HG03565 (cell line): Measurements from ENCODE around the gene JPH3.
A peak's percentile ranks its signal among the peaks of the same experiment; 100 is the strongest.

Source experiments
- ATAC-seq: cut with Tn5 transposase; IDR thresholded peaks from one replicate; pipeline ENCODE4 v1.9.1; 2021; ENCODE audit warnings: mild to moderate bottlenecking, moderate library complexity; ENCODE audit not compliant: unreplicated experiment

JPH3 gene

DNA sequence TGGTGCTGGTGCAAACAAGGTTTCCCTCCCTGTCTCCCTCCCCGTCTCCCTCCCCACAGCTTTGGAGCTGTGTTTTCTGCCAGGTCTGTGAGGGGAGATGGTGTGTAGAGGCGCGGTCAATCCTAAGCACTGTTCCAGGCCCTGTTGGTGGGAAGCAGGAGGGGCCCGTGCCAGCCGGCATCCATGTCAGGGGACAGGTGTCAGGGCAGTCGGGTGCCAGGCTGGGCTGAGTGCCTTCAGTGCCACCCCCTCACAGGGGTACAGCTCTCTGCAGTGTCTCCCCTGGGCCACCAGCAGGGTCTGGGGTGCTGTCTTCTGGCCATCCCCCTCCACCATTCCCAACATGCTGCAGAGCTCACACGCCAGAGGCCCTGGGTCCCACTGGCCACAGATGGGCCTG is 89.9 kb downstream of the JPH3 start:
- ATAC-seq, result no peak

DNA sequence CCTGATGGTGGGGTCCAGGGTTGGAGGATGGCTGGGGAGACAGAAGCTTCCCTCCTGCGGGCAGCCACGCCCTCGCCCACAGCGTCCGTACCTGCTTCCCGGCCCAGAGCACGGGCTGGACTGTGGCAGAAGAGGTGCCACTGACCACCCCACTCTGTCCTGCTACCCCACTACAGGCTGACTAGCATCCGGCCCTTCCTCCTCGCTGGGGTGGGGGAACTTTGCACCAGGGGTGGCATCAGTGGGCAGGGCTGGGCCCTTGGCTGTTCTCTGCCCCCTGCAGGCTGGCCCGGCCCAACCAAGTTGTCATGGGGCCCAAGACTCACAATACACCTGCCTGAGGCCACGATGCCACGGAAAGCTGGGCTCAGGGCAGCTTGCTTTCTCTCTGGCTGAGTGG is 90.4 kb downstream of the JPH3 start:
- no peak for ATAC-seq

DNA sequence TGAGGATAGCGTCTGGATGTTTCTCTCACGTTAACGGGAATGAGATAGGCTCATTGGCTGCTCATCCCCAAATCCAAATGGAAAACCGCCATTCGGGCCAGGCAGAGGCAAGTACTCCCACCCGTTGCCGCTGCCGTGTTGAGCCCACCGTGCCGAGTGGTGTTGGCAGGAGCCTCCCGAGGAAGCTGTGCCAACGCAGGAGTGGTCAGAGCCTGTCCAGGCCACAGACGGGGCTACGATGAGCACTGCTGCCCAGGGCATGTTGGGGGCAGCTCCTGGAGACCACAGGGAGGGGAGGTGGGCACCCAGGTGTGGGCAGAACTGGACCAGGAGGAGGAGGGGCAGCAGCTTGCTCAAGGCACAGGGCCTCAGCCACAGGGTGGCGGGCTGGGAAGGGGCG is 91.5 kb downstream of the JPH3 start:
- ATAC-seq, result no peak

DNA sequence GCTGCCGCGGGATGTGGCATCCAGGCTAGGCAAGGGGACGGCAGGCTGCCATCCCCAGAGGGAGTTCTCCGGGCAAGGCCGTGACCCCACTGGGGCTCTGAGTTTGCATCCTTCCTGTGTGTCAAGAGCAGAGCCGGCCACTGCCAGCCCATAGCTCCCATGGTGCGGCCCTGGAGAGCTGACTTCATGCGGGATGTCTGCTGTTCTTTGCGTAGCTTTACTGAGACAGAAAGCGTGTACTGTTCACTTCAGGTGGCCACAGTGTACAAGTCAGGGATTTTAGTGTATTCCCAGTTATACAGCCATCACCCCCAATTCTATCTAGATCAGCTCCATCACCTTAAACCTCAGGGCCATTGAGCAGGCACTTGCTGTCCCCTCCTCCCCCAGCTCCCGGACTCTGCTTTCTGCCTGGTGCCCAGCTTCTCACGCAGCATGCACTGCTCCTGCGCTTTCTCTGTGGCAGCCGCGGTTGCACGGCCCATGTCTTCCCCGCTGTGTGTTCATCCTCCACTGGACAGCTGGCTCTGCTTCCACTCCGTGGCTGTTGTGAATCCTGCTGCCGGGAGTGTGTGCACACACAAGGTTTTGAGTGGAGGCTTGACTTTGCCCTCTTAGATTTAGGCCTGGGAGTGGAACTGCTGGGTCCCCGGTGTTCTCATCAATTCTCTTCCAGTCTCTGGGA is 92.3 kb downstream of the JPH3 start:
- ATAC-seq, result no peak

DNA sequence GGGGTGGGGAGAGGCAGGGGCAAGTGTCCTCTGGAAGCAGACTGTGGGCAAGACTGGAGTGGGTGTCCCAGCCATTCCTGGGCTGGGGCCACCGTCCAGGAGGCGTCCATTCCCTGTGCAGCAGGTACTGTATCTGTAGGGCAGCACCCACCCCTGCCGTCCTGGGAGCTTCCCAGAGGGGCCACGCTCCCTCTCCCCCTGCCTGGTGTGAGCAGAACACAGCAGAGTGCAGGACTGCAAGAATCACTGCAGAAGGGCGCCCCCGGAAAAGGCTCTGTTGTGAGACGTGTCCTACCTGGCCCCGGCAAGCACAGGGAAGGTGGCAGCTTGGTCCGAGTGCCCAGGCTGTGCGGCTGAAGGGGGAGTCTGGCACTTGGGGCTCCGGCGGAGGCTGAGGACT is 93.2 kb downstream of the JPH3 start:
- no peak for ATAC-seq

DNA sequence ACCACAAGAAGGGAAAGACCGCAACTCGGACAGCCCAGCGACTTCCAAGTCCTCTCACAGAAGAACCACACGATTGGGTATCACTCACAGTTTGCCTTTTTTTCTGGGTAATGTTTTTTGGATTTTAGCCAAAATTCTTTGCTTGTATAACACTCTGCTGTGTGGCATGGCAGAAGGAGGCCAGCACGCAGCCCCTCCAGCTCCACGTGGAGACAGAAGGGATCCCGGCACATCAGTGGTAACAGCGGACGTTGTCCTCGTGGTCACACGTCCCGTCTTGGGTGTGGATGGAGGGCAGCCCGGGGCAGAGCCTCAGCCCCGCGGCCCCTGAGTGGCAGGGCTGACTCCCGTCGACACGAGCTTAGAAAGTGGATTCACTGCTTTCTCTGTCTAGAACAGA is 94.4 kb downstream of the JPH3 start:
- no peak for ATAC-seq

DNA sequence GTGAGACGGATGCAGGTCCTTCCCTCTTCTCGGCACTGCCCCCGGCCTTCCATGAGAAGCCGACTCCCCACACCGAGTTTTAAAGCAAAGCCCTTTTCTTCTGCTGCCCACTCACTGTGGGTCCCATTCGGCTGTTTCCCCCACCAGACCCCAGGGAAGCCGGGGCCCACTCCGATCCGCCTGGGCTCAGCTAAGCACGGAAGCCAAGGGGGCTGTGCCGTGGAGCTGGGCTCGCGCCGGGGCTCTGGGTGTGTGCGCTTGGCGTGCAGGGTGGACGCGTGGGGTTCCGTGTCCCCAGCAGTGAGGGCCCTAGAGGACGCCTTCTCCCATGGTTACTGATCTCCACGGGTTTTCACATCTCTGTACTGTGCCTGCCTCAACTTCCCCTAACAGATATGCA is 94.9 kb downstream of the JPH3 start:
- ATAC-seq, result no peak

DNA sequence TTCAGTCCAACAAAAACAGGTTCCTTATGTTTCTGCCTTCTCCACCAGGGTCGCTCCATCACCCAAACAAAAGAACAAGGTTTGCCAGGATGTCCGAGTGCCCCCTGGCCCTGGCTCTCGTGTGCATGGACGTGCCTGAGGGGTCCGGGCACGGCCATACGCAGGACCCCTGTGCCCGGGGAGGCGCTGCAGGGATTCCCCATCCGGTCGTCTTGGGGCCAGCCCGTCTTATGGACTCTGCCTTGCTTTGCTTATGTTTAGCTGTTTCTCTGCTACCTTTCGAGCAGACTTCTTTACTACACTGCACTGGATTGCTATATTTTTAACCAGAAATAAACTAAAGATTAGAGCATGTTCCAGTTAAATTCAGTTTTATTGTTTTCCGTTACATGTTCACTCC is 95.5 kb downstream of the JPH3 start:
- ATAC-seq, result no peak

DNA sequence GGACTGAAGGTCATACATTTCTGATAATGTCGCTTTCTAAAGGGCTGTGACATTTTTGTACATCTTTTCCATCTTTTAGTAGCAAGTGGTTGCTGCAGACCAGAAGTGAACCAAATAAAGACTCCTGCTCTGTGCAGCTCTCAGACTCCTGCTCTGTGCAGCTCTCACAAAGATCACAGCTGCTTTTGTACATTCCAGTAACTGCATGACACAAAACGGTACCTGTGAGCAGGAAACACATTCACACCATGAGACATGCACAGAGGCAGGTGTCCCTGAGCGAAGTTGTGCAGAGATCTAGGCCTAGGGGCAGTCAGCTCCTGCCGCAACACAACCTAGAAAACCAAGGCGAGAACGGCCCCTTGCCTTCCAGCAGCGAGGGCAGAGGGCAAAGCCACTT is 95.9 kb downstream of the JPH3 start:
- ATAC-seq, result no peak

DNA sequence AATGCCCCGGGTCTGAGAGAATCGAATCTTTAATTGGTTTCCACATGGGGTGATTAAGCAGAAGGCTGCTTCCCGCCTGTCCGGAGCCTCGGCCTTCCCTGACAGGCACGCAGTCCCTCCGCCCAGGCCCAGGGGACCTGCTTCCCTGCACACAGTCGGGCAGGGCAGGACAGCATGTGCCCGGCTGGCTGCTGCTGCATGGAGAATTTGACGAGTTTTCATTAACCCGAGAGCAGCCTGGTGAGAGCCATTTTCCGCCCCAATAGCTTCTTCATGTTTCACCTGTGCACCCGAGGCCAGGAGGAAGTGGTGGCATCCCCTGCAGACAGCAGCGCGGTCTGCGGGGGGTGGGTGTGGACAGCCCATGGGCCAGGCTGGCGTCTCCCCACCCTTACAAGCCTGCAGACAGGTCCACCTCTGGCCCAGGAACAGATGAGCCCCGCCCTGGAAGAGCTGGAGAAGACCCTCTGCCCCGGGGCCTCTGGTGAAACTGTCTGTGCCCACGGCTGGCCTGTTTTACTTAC is 96.4 kb downstream of the JPH3 start:
- no peak for ATAC-seq

DNA sequence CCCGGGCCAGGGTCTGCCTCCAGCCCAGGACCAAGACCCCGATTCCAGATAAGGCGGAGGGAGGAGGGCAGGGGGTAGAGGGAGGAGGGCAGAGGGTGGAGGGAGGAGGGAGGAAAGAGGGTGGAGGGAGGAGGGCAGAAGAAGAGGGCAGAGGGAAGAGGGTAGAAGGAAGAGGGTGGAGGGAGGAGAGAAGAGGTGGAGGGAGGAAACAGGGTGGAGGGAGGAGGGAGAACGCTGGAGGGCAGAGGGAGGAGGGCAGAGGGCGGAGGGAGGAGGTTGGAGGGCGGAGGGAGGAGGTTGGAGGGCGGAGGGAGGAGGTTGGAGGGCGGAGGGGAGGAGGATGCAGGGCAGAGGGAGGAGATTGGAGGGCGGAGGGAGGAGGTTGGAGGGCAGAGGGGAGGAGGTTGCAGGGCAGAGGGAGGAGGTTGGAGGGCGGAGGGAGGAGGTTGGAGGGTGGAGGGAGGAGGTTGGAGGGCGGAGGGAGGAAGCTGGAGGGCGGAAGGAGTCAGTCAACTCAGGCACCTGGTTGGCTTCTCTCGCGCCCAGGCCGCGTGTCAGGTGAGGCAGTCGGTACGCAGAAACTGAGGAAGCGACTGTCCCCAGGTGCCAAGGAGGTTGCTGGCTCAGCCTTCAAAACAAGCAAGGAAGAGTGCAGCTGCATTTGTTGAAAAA is 98.2 kb downstream of the JPH3 start:
- no peak for ATAC-seq

DNA sequence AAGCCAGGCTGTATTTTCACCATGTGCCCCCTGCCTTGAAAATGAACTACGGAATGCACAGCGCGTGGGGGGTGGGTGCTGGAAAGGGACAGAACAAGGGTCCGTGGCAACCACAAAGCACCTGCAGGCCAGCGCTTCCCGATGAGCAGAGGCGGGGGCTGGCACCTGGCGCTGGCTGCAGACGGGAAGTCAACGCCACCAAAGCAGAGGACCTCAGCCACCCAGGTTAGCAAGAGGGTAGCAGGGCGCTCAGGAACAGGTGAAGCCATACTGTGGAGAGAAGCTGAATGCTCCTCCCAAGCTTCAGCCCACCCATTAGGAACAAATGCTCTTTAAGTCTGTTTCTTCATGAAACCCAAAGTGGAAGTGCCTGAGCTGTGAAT is 98.8 kb downstream of the JPH3 start:
- no peak for ATAC-seq

DNA sequence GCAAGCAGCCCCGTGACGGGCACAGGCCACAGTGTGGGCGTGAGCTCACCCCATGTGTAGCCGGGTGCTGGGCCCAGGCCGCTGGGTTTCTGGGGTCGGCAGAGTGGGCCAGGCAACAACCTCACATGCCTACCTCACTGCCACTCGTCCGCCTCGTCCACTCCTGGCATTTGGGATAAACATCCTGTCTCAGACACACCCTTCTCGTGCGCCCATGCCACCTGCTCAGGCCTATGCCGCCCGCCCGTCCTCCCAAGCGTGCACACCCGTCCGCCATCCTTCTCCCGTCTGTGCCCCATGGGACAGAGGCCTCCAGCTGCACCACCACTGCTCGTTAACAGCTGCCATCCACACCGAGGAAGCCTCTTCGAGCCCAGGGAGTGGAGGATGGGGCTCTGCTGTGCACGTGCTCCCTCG is 99.2 kb downstream of the JPH3 start:
- ATAC-seq, result no peak

DNA sequence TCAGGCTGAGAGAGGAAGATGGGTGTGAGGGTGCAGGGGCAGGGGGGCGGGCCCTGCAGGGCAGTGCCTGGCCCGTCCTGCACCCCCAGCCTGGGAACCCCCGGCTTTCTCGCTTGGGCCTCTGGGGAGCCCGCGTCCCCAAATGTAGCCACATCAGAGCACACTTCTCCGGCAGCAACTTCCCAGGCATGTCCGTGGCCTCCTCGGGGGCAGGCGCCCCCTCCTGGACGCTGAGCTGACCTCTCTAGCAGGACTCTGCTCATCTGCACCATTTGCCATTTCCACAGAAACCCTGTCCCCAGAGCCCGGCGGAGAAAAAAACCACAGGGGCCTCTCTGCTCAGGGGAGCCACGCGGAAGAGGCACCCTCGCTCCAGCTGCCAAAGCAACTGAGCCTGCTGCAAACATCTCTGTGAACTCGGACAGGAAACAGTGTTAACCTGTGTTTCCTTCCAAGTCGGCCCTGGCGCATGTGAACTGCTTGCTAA is 100.1 kb downstream of the JPH3 start:
- peak; percentile 49 for ATAC-seq

DNA sequence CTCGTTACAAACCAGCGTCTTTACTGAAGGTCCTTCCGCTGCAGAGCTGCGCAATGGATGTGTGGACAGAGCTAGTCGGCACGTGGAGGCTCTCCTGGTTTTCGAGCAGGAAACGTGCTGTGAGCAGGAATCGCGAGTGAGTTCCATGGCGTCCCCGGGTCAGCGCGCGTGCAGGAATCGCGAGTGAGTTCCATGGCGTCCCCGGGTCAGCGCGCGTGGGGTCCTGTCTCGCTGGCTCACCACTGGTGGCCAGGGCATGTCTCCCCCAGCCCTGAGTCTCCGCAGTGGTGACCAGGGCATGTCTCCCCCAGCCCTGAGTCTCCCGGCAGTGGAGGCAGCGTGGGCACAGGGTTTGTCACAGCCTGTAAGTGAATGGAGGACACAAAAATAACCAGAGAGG is 100.8 kb downstream of the JPH3 start:
- ATAC-seq, result no peak

DNA sequence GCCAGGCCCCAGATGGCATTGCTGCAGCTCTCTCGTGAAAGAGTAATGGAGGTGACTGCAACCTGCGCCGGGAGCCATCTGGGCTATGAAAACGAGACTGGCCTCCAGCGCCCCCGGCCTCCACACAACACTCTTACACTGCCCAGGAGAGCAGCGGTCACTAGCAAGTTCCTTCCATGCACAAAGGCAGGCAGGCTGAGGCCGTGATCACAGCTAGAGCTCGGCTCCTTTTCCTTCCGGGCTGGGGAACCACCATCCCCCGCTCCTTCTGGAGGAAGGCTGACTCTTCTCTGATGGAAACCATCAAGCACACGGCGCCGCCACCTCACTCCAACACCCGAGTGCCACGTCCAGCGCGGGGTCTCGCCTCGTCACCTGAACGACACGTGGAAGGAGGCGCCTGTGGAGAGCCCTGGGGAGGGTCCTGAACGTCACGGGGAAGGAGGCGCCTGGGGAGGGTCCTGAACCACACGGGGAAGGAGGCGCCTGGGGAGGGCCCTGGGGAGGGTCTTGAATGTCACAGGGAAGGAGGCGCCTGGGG is 101.6 kb downstream of the JPH3 start:
- no peak for ATAC-seq

DNA sequence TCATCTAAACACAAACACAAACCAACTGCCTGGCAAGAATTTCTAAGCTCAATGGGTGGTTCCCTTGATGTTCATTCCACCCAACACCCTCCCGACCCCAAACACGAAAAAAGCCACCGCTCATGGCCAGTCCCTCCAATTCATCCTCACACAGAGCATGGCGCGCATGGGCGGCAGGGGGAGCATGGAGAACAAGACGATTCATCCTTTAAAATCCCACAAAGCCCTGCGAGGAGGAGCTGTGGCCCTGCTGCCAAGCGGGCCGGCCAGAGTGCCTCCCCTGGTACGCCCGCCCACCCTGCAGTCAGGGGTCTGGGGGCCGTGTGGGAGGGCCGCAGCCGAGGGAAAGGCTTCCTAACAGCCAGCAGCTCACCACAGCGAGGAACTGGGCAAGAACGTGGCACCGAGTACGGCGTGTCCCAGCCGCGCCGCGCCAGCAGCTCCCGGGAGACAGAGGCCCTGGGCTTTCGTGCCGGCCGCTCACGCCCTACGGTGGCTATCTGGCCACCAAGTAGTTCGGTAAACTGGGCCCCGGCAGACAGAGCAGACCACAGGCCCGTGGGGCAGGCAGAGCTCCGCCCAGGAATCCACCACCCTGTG is 102.5 kb downstream of the JPH3 start:
- ATAC-seq, result no peak

DNA sequence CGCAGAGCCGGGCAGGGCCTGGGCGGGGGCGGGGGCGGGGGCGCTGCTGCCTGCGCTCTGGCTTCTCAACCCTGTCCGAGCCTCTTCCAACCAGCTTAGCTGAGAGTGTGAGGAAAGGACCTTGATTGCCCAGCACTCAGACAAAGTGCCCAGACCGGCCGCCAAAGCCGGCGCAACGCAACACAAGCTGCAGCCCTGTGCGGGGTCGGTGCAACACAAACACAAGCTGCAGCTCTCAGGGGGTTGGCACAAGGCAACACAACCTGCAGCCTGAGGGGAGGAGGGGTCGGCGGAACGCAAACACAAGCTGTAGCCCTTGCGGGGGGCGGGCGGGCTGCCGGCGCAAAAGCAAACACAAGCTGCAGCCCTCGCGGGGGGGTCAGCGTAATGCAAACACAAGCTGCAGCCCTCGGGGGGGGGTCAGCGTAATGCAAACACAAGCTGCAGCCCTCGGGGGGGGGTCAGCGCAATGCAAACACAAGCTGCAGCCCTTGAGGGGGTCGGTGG is 103.5 kb downstream of the JPH3 start:
- no peak for ATAC-seq

DNA sequence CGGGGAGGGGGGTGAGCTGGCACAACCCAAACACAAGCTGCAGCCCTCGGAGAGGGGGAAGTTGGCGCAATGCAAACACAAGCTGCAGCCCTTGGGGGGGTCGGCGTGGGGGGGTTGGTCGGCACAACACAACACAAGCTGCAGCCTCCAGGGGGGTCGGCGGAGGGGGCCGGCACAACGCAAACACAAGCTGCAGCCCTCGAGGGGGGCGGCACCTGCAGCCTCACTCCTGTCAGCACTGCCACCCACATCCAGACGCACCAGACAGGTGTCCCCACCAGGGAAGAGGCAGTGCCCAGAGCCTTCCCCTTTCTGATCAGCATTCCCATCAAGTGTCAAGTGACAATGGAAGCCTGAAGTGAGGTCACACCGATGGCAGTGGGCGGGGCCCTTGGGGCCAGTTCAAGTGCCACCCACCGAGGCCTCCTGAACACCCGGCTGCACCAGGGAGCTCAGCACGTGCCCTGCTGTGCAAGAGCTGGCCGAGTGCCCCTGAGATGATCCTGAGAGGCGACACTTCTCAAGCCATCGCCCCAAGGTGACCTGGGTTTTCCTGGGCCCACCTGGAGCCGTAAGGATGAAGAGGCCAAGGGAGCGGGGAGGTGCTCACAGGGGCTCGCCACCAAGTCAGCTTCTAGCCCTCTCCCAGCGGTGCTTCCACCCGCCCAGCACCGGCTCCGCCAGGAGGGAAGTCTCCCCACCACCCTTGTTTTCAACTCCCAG is 104.1 kb downstream of the JPH3 start:
- ATAC-seq, result no peak

DNA sequence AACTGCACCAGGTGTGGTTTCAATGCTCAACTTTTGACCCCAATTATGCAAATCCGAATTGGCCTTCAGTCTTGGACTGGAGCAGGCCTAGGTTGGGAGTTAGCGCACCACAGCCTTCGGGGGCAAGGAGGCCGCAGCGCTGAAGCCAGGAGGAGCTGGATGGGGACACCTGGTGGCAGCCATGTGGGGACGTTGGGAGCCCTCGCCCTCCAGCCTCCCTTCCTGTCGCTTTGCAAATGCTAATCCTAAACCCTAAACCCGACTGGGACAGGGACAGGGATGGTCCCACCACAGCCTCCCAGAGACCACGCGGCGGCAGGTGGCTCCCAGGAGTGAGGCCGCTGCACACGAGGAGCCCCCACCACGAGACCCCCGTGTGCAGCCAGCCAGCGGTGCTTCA is 104.8 kb downstream of the JPH3 start:
- no peak for ATAC-seq
